Stimulated activated CD8-positive, alpha-beta memory T cell treated with anti-CD3 and anti-CD28 coated beads, Interleukin-12 subunit alpha, Interleukin-12 subunit beta, amount 100 ng/mL, for 1 hour (primary cell): ENCODE data around the gene DRC3.
"Not testable (repeated sequence)": the region's sequence is repeated elsewhere in the genome, so short reads cannot be mapped to it uniquely, and the experiment has no call there.

Source experiments
- DNase-seq: peaks from one replicate; pipeline ENCODE4 v3.0.0-alpha.2; 2020; ENCODE audit warnings: low read depth

Gene DRC3

DNA sequence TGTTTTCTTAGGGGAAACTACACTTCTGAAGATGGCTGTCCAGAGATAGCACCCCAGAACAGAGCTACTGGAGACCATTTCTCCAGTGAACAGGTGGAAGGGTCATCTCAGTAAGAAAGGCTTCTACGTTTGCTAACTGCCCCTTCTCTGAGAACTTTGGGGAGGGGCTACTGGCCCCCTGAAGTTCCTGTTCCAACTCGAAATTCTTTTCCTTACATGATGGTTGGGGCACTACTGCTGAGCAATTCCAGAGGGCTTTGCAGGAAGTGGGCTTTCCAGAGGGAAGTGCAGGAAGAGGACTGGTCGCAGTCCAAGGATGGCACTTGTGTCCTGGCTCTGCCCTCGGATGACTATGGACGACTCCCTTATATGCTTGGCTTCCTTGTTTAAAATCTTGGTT is 31.6 kb upstream of the DRC3 start:
- DNase-seq = no peak

GRCh38 chr17:17942846-17943245 is 29.8 kb upstream of the DRC3 start:
- DNase-seq = no peak

DNA sequence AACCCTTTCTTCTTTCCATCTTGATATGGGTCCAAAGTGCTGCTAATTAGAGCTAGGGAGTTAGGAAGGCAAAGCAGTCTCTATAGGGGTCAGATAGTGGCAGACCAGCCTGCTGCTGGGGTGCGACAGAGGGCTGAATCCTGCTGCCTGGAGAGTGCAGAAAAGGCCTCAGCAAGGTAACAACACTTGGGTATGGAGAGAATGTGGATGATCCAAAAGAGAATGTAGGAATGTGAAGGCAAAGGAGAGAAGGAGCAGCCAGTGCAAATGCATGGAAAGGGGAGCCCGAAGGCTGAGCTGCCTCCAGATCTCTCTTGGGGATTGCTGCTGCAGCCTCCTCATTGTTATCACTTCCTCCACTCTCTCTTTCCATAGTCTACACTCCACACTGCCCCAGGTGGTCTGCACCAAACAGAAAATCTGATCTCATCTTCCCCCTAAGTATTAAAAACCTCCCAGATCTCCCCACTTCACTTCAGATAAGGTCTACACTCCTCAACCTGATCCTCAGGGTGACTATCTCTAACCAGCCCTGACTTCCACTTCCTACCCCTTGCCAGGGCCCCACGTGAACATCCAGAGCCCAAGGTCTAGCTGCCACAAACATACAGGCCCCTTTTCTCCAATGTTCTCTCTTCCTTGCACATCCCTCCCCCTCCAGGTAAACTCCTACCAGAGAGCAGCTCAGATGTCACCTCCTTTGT is 29.2 kb upstream of the DRC3 start:
- no peak for DNase-seq

GRCh38 chr17:17944242-17944641 is 28.4 kb upstream of the DRC3 start:
- DNase-seq = no peak

- no peak for DNase-seq
These were observed 27.9 kb upstream of the DRC3 start for GRCh38 chr17:17944743-17945142.

- DNase-seq = no peak
These were observed 26.6 kb upstream of the DRC3 start for GRCh38 chr17:17946093-17946492.

- DNase-seq = no peak
These were observed 25.4 kb upstream of the DRC3 start for GRCh38 chr17:17947309-17947708.

DNA sequence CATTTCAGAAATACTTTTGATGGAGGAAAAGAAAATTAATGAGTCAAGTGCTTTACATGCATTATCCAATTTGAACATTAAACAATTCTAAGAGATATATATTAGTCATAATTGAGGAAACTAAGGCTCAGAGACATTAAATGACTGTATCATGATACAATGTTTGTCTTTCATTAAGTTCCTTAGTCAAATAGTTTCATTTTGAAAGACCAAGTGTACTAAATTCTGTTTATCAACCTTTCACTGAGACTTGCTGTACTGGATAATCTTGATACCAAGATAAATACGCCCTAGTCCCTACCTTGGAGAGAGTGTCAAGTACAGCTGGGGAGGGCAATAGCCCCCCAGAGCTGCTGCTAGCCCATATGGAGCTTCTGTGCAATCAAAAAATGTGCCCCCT is 24.7 kb upstream of the DRC3 start:
- DNase-seq = no peak

- DNase-seq = no peak
These were observed 22.3 kb upstream of the DRC3 start for GRCh38 chr17:17950347-17950746.

DNA sequence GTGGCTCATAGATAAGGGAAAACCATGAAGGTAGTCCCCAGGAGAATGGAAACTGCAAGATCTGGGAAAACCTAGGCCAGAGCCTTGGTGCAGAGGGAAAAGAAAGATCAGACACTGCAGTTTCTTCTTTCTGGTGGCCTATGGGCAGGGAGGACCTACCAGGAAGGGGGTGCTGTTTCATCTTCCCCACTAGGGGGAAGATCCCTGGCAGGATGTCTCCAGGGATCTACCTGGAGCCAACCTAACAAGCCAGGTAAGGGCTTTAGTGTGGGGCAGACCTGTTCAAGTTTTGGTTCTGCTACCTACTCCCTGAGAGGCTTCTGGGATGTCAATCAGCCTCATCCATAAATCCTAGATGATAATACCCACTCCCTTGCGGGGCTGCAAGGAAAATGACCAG is 21.9 kb upstream of the DRC3 start:
- DNase-seq = no peak

GRCh38 chr17:17951524-17951923 is 21.1 kb upstream of the DRC3 start:
- DNase-seq = no peak

- no peak for DNase-seq
These were observed 20.0 kb upstream of the DRC3 start for GRCh38 chr17:17952691-17953090.

DNA sequence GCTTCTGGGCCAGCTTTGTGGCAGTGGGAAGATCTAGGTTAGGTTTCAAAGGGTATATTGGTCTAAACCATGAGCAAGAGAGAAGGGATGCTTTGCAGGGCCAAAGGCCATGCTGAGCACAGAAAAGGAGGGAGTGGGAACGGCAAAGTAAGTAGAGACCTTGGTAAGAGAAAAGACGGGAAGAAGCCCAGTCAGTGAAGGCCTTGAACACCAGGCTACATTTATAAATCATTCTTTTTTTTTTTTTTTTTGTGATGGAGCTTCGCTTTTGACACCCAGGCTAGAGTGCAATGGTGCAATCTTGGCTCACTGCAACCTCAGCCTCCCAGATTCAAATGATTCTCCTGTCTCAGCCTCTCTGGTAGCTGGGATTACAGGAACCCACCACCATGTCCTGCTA is 18.6 kb upstream of the DRC3 start:
- no peak for DNase-seq

DNA sequence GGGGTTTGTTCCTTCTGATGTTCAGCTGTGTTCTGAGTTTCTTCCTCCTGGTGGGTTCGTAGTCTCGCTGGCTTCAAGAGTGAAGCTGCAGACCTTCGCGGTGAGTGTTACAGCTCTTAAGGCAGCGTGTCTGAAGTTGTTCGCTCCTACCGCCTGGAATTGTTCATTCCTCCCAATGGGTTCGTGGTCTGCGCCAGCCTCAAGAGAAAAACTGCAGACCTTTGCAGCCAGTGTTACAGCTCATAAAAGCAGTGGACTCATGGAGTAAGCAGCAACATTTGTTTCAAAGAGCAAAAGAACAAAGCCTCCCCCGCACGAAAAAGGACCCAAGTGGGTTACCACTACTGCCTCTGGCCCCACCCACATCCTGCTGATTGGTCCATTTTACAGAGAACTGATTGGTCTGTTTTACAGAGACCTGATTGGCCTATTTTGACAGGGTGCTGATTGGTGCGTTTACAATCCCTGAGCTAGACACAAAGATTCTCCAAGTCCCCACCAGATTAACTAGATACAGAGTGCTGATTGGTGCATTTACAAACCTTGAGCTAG is 16.8 kb upstream of the DRC3 start:
- not testable (repeated sequence) for DNase-seq

GRCh38 chr17:17957584-17957916 is 15.1 kb upstream of the DRC3 start:
- DNase-seq = no peak

DNA sequence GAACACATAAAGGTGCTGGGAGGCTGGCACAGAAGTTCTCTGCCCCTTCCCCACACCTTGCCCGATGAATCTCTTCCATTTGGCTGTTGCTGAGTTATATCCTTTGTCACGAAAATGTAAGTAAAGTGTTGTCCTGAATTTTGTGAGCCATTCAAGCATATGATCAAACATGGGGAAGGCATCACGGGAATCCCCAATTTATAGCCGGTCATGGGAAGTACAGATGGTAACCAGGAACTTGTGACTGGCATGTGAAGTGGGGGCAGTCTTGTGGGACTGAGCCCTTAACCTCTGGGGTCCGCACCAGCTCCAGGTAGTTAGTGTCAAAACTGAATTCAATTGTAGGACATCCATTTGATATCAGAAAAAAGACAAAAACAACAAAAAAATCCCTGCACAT is 13.7 kb upstream of the DRC3 start:
- DNase-seq = no peak

DNA sequence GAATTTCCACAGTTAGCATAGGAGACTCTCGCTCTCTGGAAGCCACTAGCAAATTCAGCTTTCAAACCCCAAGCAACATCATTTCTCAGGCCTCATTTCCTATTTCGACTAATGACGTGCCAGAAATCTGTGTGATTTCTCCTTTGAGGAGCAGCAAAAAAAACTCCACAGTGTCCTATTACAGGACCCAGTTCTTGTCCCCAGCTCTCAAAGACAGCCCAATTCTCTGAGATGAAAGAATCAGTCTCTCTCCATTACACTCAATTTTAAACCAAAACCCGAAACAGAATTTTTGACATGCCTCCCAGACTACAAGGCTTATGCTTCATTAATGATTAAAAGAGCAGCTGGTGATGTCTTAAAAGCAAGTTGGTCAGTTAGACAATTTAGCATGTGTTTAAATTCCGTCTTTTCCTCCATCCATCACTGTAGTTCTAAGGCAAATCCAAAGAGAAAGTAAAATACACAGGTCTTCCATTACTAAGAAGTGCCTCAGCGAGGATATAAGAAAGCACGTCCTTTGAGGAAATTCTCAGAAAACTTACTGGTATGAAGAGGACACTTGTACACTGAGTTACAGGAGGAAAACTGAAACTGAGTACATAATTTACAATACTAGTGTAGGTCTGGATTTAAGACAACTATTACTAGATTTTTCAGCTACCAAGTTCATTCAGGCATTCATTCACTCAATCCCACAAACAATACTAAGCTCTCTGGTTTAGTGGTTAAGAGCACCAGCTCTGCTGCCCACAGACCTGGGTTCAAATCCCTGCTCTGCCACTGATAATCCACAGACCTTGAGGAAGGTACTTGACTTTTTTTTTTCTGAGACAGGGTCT is 12.9 kb upstream of the DRC3 start:
- DNase-seq = no peak

GRCh38 chr17:17960500-17961030 is 12.1 kb upstream of the DRC3 start:
- no peak for DNase-seq

DNA sequence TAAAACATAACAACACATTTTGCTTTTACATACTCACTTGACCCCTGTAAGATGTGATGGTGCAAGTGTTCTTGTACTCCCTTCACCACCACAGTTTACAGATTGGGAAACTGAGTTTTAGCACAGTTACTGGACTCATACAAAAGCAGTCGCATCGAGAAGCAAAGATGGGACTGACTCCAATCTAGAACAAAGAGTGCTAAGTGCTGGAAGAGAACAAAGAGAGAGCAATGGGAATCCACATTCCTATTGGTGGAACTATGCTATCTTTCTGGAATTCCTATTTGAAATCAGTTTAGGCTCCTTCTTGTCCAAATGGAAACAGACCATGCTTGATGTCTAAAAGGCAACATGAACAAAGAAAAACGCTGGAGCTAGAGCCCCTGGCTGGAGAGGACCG is 9.6 kb upstream of the DRC3 start:
- no peak for DNase-seq

GRCh38 chr17:17963694-17964436 is 8.8 kb upstream of the DRC3 start:
- no peak for DNase-seq

- DNase-seq = no peak
These were observed 8.0 kb upstream of the DRC3 start for GRCh38 chr17:17964710-17965109.

DNA sequence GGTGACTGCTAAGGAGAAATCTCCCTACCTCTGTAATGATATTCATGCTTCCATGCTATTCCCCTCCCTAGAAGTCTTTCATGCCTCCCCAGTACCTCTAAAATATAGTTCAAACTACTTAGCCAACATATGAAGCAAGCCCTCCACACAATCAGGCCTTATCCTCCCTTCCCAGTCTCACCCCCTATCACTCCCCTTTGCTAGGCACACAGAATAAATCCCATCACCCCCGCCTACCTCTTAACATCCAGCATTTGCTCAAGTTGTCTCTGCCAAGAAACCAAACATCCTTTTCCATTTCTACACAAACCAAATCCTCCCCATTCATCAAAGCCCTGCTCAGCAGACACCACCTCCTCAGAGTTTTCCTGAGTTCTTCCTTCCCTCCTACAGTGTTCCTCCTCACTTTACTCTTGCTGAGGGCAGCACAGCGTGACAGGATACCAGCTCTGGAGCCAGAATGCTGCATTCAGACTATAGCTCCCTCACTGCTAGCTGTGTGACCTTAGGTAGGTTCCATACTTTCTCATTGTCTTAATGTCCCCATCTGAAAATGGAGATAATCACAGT is 7.4 kb upstream of the DRC3 start:
- no peak for DNase-seq
